Measurements from ENCODE around the gene TIAM1. TPM values are rescaled to one million over a fixed set of nuclear protein-coding genes. Genes with fewer than 3 reads are reported as not detected.

The TIAM1 gene
- total and polyA plus RNA-seq, 12 donors: 6.5 to 33.3 (median 15.9) TPM

DNA sequence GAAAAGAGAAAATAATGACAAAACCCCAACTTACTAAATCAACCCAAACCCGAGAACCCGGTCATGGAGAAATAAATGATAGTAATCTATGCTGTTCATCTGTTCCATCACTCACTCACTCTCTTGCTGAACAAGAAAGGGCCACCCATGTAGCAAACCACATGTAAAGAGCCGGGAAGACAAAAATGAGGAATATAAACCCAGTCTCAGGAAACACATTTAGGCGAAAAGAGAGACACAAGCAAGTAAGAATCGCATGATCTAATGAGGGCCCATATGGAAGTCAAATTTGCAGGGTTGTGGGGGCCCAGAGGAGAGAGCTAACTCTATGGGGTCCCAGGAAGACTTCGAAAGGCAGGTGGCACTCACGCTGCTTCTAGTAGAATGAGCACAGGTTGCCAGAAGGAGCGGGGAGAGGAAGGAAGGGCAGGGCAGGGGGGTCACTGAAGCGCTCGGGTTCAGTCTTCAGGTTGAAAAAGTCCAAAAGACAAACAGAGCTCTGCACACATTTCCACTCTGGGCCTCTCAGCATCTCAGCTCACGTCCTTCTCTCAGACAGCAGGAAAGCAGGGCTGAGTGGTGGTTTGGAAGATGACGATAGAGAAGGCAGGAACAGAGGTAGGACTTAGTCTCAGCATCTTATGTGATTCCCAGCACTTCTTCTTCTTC, 162.8 kb downstream of the TIAM1 start:
- H3K27me3 ChIP-seq: no peaks in the 10 kb centered on the region
- H3K4me1 ChIP-seq (replicated peaks in 1 of 2): peaks cover 0 to 18% of the 10 kb centered on the region in 2 donors
- H3K27ac ChIP-seq: no peak overlapping the region
- no peak for DNase-seq
- no peaks in the 10 kb centered on the region for H3K36me3 ChIP-seq (replicated peaks in 1 of 2)
- intact Hi-C loops (cut with DNase I): loop anchor here in 1 of 2 donors (5.0 kb wide), 1 partner anchor 84 kb away; no protein-coding TSS in a partner anchor
- H3K4me3 ChIP-seq: no peak overlapping the region
- H3K9me3 ChIP-seq (replicated peaks in 1 of 3): no peaks in the 10 kb centered on the region
- no peak for TF ChIP-seq POLR2A (IDR thresholded peaks at IDR 0.05)
- TF ChIP-seq, protein P1, sequence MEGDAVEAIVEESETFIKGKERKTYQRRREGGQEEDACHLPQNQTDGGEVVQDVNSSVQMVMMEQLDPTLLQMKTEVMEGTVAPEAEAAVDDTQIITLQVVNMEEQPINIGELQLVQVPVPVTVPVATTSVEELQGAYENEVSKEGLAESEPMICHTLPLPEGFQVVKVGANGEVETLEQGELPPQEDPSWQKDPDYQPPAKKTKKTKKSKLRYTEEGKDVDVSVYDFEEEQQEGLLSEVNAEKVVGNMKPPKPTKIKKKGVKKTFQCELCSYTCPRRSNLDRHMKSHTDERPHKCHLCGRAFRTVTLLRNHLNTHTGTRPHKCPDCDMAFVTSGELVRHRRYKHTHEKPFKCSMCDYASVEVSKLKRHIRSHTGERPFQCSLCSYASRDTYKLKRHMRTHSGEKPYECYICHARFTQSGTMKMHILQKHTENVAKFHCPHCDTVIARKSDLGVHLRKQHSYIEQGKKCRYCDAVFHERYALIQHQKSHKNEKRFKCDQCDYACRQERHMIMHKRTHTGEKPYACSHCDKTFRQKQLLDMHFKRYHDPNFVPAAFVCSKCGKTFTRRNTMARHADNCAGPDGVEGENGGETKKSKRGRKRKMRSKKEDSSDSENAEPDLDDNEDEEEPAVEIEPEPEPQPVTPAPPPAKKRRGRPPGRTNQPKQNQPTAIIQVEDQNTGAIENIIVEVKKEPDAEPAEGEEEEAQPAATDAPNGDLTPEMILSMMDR (IDR thresholded peaks at IDR 0.05): no peak
- WGBS, 4 donors: 75 to 85% (median 79%) methylated on average over 12 of the region's 12 CpGs

DNA sequence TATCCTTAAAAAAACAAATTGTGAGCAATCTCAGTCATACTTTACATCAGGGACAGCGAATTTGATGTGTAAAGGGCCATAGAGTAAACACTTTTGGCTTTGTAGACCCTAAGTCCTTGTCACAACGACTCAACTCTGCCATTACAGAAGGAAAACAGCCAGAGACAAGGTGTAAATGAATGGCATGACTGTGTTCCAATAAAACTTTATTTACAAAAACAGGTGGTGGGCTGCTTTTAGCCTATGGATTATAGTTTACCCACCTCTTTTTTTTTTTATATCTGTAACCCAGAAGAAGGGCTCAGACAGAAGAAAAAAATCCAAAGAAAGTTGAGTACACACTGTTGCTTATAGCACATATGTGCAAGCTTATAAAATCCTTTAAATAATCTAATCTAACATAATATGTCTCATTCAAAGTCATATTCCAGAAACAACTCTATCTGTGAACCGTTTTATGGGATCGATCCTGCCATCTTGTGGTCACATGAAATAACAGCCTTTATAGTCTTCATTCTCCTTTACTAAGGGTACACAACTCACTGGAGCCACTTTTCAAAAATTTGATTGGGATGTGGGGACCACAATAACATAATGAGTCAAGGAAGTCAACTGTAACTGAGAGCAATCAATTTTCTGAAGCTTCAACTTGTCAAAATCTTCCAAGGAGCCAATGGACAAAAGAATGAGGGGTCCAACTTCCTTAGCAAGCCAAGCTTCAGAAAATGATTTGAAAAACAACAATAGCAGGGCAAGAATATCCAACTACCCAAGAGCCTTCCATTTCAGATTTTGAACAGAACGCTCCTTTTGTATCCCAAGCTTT, 163.6 kb downstream of the TIAM1 start:
- no peak overlapping the region for H3K4me3 ChIP-seq
- DNase-seq: peak in 1 of 7 donors; percentile 28
- H3K9me3 ChIP-seq (replicated peaks in 1 of 3): no peaks in the 10 kb centered on the region
- no peak overlapping the region for H3K27ac ChIP-seq
- peaks cover 0 to 23% of the 10 kb centered on the region in 2 donors for H3K4me1 ChIP-seq (replicated peaks in 1 of 2)
- no peaks in the 10 kb centered on the region for H3K27me3 ChIP-seq
- H3K36me3 ChIP-seq (replicated peaks in 1 of 2): no peaks in the 10 kb centered on the region
- 35 to 52% (median 48%) methylated on average over 5 of the region's 5 CpGs for WGBS, 4 donors
- TF ChIP-seq, protein P1 (IDR thresholded peaks at IDR 0.05): peak; percentile 28 to 61 (median 49)
- TF ChIP-seq POLR2A (IDR thresholded peaks at IDR 0.05): no peak
- intact Hi-C loops (cut with DNase I): loop anchor here in 1 of 2 donors (5.0 kb wide), 1 partner anchor 83 kb away; no protein-coding TSS in a partner anchor

DNA sequence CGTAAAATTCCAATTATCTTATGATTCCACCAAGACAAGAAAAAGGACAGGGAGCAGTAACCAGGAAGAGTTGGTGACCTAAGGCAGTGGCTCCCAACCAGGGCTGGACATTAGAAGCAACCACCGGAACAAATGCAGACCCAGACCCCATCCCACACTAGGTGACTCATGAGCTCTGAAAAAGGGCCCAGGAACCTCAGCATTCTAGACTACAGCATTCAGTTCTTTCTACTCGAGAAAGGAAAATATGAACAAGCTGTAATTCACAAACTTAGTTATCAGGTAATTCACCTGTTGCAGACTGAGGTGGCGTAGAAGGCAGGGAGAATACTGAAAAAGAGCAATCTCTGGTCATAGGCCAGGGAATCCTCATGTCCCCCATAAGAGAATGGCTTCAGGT, 167.3 kb downstream of the TIAM1 start:
- Histone ChIP-seq H3K4me1 (replicated peaks in 1 of 2) (peaks cover 0 to 51% of the 10 kb centered on the region in 2 donors), H3K36me3 (replicated peaks in 1 of 2) (no peaks in the 10 kb centered on the region), H3K9me3 (replicated peaks in 1 of 3) (no peaks in the 10 kb centered on the region), H3K27me3 (no peaks in the 10 kb centered on the region), H3K27ac (peak overlapping the region in 2 of 5 donors; percentile 38), H3K4me3 (no peak overlapping the region)
- TF ChIP-seq, protein P1 (IDR thresholded peaks at IDR 0.05): no peak
- TF ChIP-seq POLR2A (IDR thresholded peaks at IDR 0.05): no peak
- no peak for DNase-seq
- intact Hi-C loops (cut with DNase I): loop anchor here in 1 of 2 donors (5.0 kb wide), 1 partner anchor 74 kb away; no protein-coding TSS in a partner anchor
- WGBS, 4 donors: 76 to 84% (median 80%) methylated on average over 4 of the region's 4 CpGs

DNA sequence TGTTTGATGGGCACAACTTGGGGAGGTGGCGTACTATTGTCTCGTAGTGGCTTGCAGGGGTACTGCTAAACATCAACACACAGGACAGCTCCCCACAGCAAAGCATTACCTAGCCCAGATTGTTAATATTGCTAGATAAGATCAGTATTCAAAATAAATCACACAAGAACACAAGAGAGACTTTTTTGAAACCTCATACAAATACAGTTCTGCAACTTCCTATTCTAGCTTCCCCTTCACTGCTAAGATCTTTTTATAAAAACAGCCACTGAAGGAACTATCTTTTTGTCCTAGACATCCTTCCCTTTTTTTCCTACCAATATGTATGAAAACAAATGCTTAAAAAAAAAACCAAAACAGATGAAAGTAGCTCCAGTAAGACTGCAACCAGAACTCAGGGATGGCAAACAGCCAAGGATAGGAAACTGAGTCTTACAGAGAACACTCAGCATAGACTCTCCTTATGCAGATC, 167.9 kb downstream of the TIAM1 start:
- Histone ChIP-seq H3K27ac (peak overlapping the region in 3 of 5 donors; percentile 5 to 61 (median 38)), H3K27me3 (no peaks in the 10 kb centered on the region), H3K9me3 (replicated peaks in 1 of 3) (no peaks in the 10 kb centered on the region), H3K36me3 (replicated peaks in 1 of 2) (no peaks in the 10 kb centered on the region), H3K4me1 (replicated peaks in 1 of 2) (peaks cover 0 to 51% of the 10 kb centered on the region in 2 donors), H3K4me3 (no peak overlapping the region)
- intact Hi-C loops (cut with DNase I): loop anchor here in 1 of 2 donors (5.0 kb wide), 1 partner anchor 74 kb away; no protein-coding TSS in a partner anchor
- no peak for TF ChIP-seq POLR2A (IDR thresholded peaks at IDR 0.05)
- TF ChIP-seq, protein P1 (IDR thresholded peaks at IDR 0.05): no peak
- peak in 1 of 7 donors; percentile 30 for DNase-seq
- 65 to 73% (median 67%) methylated on average over 2 of the region's 2 CpGs for WGBS, 4 donors

Measured in adrenal gland (tissue), 12 donors.